Neural progenitor cell (in vitro differentiated cells): ENCODE measurements around the gene NUP35.

ENCODE experiments used
- CTCF ChIP-seq: fragments of 200-600 bp; sonication (generic); IDR thresholded peaks from 2 replicates; pipeline ENCODE4 v1.5.1; 2017; ENCODE audit warnings: antibody characterized with exemption, mild to moderate bottlenecking
- EZH2 ChIP-seq: fragments of 200-600 bp; sonication (generic); IDR thresholded peaks from 2 replicates; pipeline ENCODE4 v1.6.1; 2017; ENCODE audit warnings: antibody characterized with exemption, mild to moderate bottlenecking, moderate library complexity

GRCh38 chr2:183204397-183204796, 80.2 kb downstream of the NUP35 start:
- no peak for TF ChIP-seq CTCF
- TF ChIP-seq EZH2, result no peak
